Lung (tissue), 12 donors: Measurements from ENCODE around the gene EHD4. TPM values are rescaled to one million over a fixed set of nuclear protein-coding genes. Genes with fewer than 3 reads are reported as not detected.

ENCODE experiments used
- ATAC-seq: fragments of 200-7000 bp; cut with Tn5 transposase; one replicate; pipeline ENCODE4 v1.9.1; 2020; ENCODE audit warnings: moderate number of reproducible peaks; ENCODE audit not compliant: insufficient read depth, low FRiP score
- DNase-seq, 3 donors: peaks; one replicate each; pipeline ENCODE4 v3.0.0-alpha.2; 2013 to 2017
- H3K27ac ChIP-seq, 2 donors: one replicate each; pipeline ENCODE4 v1.5.1; 2013; ENCODE audit warnings: mild to moderate bottlenecking in 2 of 2, moderate library complexity in 2 of 2, control low read depth in 1 of 2, inconsistent platforms in 1 of 2, low read depth in 1 of 2, low read length in 1 of 2
- H3K27me3 ChIP-seq, 3 donors: one replicate each; pipeline ENCODE4 v1.5.1; 2013; ENCODE audit warnings: low read length in 2 of 3; ENCODE audit not compliant: control insufficient read depth in 3 of 3, insufficient read depth in 3 of 3
- H3K36me3 ChIP-seq, 4 donors: one replicate each; pipeline ENCODE4 v1.5.1; 2013; ENCODE audit warnings: low read length in 4 of 4, mild to moderate bottlenecking in 1 of 4, moderate library complexity in 1 of 4; ENCODE audit not compliant: control insufficient read depth in 4 of 4, insufficient read depth in 4 of 4
- H3K4me1 ChIP-seq, 5 donors: one replicate each; pipeline ENCODE4 v1.5.1; 2013; ENCODE audit warnings: low read length in 5 of 5, mild to moderate bottlenecking in 2 of 5, moderate library complexity in 1 of 5; ENCODE audit not compliant: control insufficient read depth in 5 of 5, insufficient read depth in 5 of 5
- H3K4me3 ChIP-seq: one replicate; pipeline ENCODE4 v1.5.1; 2013; ENCODE audit warnings: mild to moderate bottlenecking, control low read depth, moderate library complexity
- H3K9ac ChIP-seq, 2 donors: one replicate each; pipeline ENCODE4 v1.5.1; 2013; ENCODE audit warnings: low read length in 2 of 2, control low read depth in 1 of 2; ENCODE audit not compliant: insufficient read depth in 1 of 2
- H3K9me3 ChIP-seq, 4 donors: one replicate each; pipeline ENCODE4 v1.5.1; 2013; ENCODE audit warnings: low read length in 3 of 4, mild to moderate bottlenecking in 1 of 4, moderate library complexity in 1 of 4; ENCODE audit not compliant: control insufficient read depth in 4 of 4, insufficient read depth in 3 of 4
- WGBS, 2 donors: extraction: QIAGEN DNeasy Blood & Tissue Kit; methylation state at CpG; one replicate each; pipeline ENCODE4 v1.1.7; 2013; 5-methylcytosine and 5-hydroxymethylcytosine counted together
- polyA plus RNA-seq, 2 donors: library from polyadenylated mRNA; stranded (reverse); fragments of 200-250 nt; gene quantifications; one replicate each; pipeline ENCODE4 v1.2.1, GENCODE V29; 2013
- total RNA-seq, 2 donors: library from RNA; depleted of rRNA in 1 of 2; stranded (reverse); fragments of >200 nt in 1 of 2; gene quantifications; one replicate each; pipeline ENCODE4 v1.2.1, GENCODE V29; 2014 to 2021
- TF ChIP-seq, protein P1 (sequence below): IDR thresholded peaks from 2 replicates; pipeline ENCODE4 v1.5.1; 2012; ENCODE audit warnings: mild to moderate bottlenecking; ENCODE audit errors: control extremely low read depth, extremely low read depth
- donor health status: control.
- donor health status: control.
- donor health status: Bipolar disorder and iron deficiency.
- donor health status: healthy.
- donor health status: DM: yes; HTN: yes; CAD: no.

The EHD4 gene
- total and polyA plus RNA-seq, 4 donors = 16.4 to 36.3 (median 25.9) TPM

DNA sequence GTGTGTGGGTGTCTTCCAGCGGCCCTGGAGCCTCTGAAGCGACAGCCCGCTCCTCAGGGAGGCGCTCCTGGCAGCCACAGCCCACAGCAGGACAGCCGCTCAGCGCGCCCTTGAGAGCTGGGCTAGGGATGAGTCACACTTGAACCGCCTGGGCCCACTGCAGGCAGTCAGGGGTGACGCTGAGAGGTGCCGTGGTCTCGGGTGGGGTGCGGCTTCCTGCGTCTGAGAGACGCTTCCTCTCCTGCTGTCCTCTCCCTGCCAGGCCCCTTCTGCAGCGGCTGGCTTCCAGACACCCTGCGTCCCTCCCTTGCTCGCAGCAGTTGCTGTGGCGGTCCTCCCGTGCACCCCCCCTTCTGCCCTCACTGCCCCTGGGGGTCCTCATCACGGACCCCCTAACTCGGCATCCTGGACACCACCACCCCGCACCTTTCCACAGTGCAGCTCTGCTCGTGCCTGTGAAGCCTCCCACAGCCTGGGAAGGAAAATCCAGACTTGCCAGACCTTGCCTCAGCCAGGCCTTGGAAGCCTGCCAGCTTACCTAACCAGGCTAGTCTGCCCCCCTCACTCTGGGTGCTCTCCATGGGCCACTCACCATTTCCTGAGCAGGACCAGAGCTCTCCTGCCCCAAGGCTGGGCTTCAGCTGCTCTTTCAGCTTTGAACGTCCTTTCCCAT lies 77.4 kb downstream of the EHD4 start:
- Histone ChIP-seq H3K9me3 (no peaks in the 10 kb centered on the region), H3K4me1 (peaks cover 0 to 21% (median 10%) of the 10 kb centered on the region in 5 donors), H3K27ac (peak overlapping the region; percentile 80 to 81), H3K36me3 (peaks cover 0 to 13% (median 2%) of the 10 kb centered on the region in 4 donors), H3K4me3 (no peak overlapping the region), H3K27me3 (no peaks in the 10 kb centered on the region), H3K9ac (no peak overlapping the region)
- 11 to 12% methylated on average over 24 of the region's 24 CpGs for WGBS, 2 donors
- DNase-seq (peak; percentile 46 to 72 (median 72)), ATAC-seq (peak; percentile 85)
- TF ChIP-seq, protein P1, sequence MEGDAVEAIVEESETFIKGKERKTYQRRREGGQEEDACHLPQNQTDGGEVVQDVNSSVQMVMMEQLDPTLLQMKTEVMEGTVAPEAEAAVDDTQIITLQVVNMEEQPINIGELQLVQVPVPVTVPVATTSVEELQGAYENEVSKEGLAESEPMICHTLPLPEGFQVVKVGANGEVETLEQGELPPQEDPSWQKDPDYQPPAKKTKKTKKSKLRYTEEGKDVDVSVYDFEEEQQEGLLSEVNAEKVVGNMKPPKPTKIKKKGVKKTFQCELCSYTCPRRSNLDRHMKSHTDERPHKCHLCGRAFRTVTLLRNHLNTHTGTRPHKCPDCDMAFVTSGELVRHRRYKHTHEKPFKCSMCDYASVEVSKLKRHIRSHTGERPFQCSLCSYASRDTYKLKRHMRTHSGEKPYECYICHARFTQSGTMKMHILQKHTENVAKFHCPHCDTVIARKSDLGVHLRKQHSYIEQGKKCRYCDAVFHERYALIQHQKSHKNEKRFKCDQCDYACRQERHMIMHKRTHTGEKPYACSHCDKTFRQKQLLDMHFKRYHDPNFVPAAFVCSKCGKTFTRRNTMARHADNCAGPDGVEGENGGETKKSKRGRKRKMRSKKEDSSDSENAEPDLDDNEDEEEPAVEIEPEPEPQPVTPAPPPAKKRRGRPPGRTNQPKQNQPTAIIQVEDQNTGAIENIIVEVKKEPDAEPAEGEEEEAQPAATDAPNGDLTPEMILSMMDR = no peak

DNA sequence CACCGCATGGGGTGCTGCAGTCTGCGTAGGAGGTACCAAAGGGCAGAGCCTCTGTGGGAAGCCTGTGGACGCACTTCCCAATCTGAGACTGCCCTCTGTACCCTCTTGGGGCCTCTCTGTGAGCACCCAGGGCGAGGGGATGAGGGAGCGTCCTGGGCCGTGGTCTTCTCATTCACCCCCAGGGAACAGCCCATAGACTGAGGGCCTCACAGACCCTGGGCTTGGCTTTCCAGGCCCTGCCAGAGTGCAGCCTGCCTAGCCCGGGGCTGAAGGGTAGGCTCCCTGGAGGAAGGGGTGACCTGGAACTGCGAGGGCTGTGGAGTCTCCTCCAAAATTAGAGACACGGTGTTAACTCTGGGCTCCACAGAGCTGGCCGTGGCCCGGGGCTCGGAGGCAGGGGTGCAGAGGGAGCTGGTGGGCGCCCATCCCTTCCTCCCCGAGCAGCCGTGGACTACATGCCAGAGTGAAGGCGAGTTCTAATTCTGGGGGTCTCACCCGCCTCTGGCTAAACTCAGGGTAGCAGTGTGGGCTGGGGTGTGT lies 78.0 kb downstream of the EHD4 start:
- Histone ChIP-seq H3K27me3 (no peaks in the 10 kb centered on the region), H3K9ac (no peak overlapping the region), H3K36me3 (peaks cover 0 to 8% (median 2%) of the 10 kb centered on the region in 4 donors), H3K27ac (peak overlapping the region; percentile 60 to 81), H3K9me3 (no peaks in the 10 kb centered on the region), H3K4me1 (peaks cover 0 to 21% (median 10%) of the 10 kb centered on the region in 5 donors), H3K4me3 (no peak overlapping the region)
- TF ChIP-seq, protein P1 = no peak
- 70 to 81% methylated on average over 17 of the region's 17 CpGs for WGBS, 2 donors
- DNase-seq (no peak), ATAC-seq (no peak)

DNA sequence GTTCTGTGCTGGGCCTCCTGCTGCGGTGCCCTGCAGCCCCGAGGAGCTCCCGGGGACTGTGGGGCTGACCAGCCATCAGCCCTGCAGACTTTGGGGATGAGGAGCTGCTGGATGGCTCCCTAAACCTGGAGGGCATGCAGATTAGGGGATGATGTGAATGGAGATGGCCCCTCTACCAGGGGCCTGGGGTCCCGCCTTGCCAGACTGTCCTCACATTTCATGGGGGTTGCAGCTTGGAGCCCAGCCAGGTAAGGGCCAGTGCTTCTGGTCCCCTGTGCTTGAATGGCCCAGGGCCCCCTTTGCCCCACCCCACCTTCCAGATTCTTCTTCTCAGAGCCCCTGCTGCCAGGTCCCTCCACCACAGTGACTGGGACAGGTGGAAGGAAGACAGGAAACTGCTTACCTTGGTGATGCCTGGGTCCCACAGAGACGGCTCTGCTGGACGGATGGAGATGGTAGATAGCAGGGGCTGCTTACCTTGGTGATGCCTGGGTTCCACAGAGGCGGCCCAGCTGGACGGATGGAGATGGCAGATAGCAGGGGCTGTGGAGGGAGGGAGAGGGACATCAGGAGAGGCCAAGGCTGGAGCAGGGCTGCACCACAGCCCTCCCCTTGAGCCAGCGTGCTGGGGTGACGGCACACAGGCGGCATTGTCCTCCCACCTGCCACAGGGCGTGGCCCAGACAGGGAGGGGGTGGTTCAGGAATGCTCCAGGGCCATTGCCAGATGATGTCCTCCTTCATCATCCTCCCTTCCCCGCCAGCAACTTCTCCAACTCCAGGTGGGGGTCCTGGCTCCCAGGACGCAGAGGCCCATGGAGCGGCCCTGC lies 78.7 kb downstream of the EHD4 start, which contains the start of gene SPTBN5:
TSS of gene SPTBN5 (minus strand) at position 632 of the 829 bp plus-strand sequence. CDS start at position 76, 556 bp downstream.
- Histone ChIP-seq H3K4me3 (no peak within 1 kb of the TSS), H3K36me3 (peaks cover 0 to 6% (median 0%) of the 10 kb centered on the region in 4 donors), H3K4me1 (peaks cover 0 to 21% (median 10%) of the 10 kb centered on the region in 5 donors), H3K9me3 (no peaks in the 10 kb centered on the region), H3K27ac (peak within 1 kb of the TSS; percentile 80 to 81), H3K27me3 (no peaks in the 10 kb centered on the region), H3K9ac (no peak within 1 kb of the TSS)
- ATAC-seq (no peak), DNase-seq (no peak)
- 93% methylated on average over 12 to 15 of the region's 15 CpGs for WGBS, 2 donors
- TF ChIP-seq, protein P1 = no peak
